H9 (cell line): ENCODE measurements around the gene IGSF3. TPM values are rescaled to one million over a fixed set of nuclear protein-coding genes. Genes with fewer than 3 reads are reported as not detected.

Experiments
- DNase-seq: peaks from one replicate; pipeline ENCODE4 v3.0.0-alpha.2; 2017
- H2AFZ ChIP-seq: one replicate; pipeline ENCODE4 v1.6.1; 2013; ENCODE audit warnings: mild to moderate bottlenecking, low read length, control low read depth, moderate library complexity
- H2AK5ac ChIP-seq: 2 replicates; pipeline ENCODE4 v1.6.1; 2013; ENCODE audit warnings: low read length, control low read depth, mixed read lengths; ENCODE audit not compliant: insufficient read length
- H2BK120ac ChIP-seq: one replicate; pipeline ENCODE4 v1.6.1; 2013; ENCODE audit warnings: low read depth, mild to moderate bottlenecking, low read length, control low read depth, inconsistent platforms; ENCODE audit not compliant: poor library complexity, severe bottlenecking
- H2BK12ac ChIP-seq: 2 replicates; pipeline ENCODE4 v1.6.1; 2013; ENCODE audit warnings: low read length, control low read depth, mixed read lengths, low read depth; ENCODE audit not compliant: insufficient read length
- H2BK15ac ChIP-seq: 2 replicates; pipeline ENCODE4 v1.6.1; 2013; ENCODE audit warnings: low read depth, low read length, control low read depth
- H2BK20ac ChIP-seq: one replicate; pipeline ENCODE4 v1.6.1; 2013; ENCODE audit warnings: low read depth, mild to moderate bottlenecking, low read length, control low read depth, inconsistent platforms; ENCODE audit not compliant: poor library complexity, severe bottlenecking
- H2BK5ac ChIP-seq: 2 replicates; pipeline ENCODE4 v1.6.1; 2013; ENCODE audit warnings: low read length, control low read depth, mixed read lengths; ENCODE audit not compliant: insufficient read length
- H3K14ac ChIP-seq: 2 replicates; pipeline ENCODE4 v1.6.1; 2013; ENCODE audit warnings: low read length, control low read depth; ENCODE audit not compliant: insufficient read depth
- H3K18ac ChIP-seq: 2 replicates; pipeline ENCODE4 v1.6.1; 2013; ENCODE audit warnings: low read depth, mild to moderate bottlenecking, mixed read lengths, low read length, control low read depth; ENCODE audit not compliant: insufficient read length
- H3K23ac ChIP-seq: 2 replicates; pipeline ENCODE4 v1.6.1; 2013; ENCODE audit warnings: low read length, control low read depth, mixed read lengths, low read depth; ENCODE audit not compliant: insufficient read length
- H3K23me2 ChIP-seq: 2 replicates; pipeline ENCODE4 v1.6.1; 2013; ENCODE audit warnings: low read depth, mild to moderate bottlenecking, mixed read lengths, low read length, control low read depth; ENCODE audit not compliant: insufficient read length, poor library complexity, severe bottlenecking
- H3K27ac ChIP-seq: 2 replicates; pipeline ENCODE4 v1.5.1; 2013; ENCODE audit warnings: low read length, control low read depth, mixed read lengths, low read depth; ENCODE audit not compliant: insufficient read length
- H3K27me3 ChIP-seq: 2 replicates; pipeline ENCODE4 v1.6.1; 2013; ENCODE audit warnings: low read length, control low read depth, inconsistent platforms; ENCODE audit not compliant: insufficient read depth
- H3K4ac ChIP-seq: 2 replicates; pipeline ENCODE4 v1.6.1; 2013; ENCODE audit warnings: low read depth, mild to moderate bottlenecking, control low read depth, inconsistent platforms, low read length, moderate library complexity
- H3K4me1 ChIP-seq: 2 replicates; pipeline ENCODE4 v1.6.1; 2013; ENCODE audit warnings: low read length, control low read depth, inconsistent platforms; ENCODE audit not compliant: insufficient read depth
- H3K4me2 ChIP-seq: 2 replicates; pipeline ENCODE4 v1.6.1; 2013; ENCODE audit warnings: low read length, control low read depth, mixed read lengths; ENCODE audit not compliant: insufficient read length, insufficient read depth
- H3K56ac ChIP-seq: 2 replicates; pipeline ENCODE4 v1.6.1; 2013; ENCODE audit warnings: low read depth, mild to moderate bottlenecking, mixed read lengths, low read length, control low read depth; ENCODE audit not compliant: insufficient read length
- H3K79me1 ChIP-seq: 2 replicates; pipeline ENCODE4 v1.6.1; 2013; ENCODE audit warnings: low read depth, mild to moderate bottlenecking, moderate library complexity, low read length, control low read depth, inconsistent platforms; ENCODE audit not compliant: insufficient read depth, poor library complexity, severe bottlenecking
- H3K79me2 ChIP-seq: 2 replicates; pipeline ENCODE4 v1.6.1; 2013; ENCODE audit warnings: low read length, control low read depth, inconsistent platforms; ENCODE audit not compliant: insufficient read depth
- H3K9ac ChIP-seq: 2 replicates; pipeline ENCODE4 v1.6.1; 2013; ENCODE audit warnings: low read length, control low read depth, mixed read lengths; ENCODE audit not compliant: insufficient read length; ENCODE audit errors: extremely low read depth
- H3K9me3 ChIP-seq: one replicate; pipeline ENCODE4 v1.6.1; 2013; ENCODE audit warnings: low read depth, low read length, inconsistent platforms; ENCODE audit not compliant: control insufficient read depth
- H3T11ph ChIP-seq: one replicate; pipeline ENCODE4 v1.6.1; 2013; ENCODE audit warnings: mild to moderate bottlenecking, low read length, control low read depth, inconsistent platforms
- H4K20me1 ChIP-seq: one replicate; pipeline ENCODE4 v1.6.1; 2013; ENCODE audit not compliant: control insufficient read depth, insufficient read length, insufficient read depth
- H4K5ac ChIP-seq: 2 replicates; pipeline ENCODE4 v1.6.1; 2013; ENCODE audit warnings: low read depth, mild to moderate bottlenecking, mixed read lengths, low read length, control low read depth; ENCODE audit not compliant: insufficient read length
- H4K8ac ChIP-seq: replicated peaks from 2 replicates; pipeline ENCODE4 v1.6.1; 2013; ENCODE audit warnings: low read length, control low read depth, mixed read lengths, low read depth; ENCODE audit not compliant: insufficient read length
- H4K91ac ChIP-seq: 2 replicates; pipeline ENCODE4 v1.6.1; 2013; ENCODE audit warnings: low read depth, mild to moderate bottlenecking, moderate library complexity, mixed read lengths, low read length, control low read depth; ENCODE audit not compliant: insufficient read length
- H3K27ac Mint-ChIP-seq, 3 experiments: 2 replicates in 2 of 3; 3 replicates in 1 of 3; pipeline ENCODE4 v1.8.0; 2020 to 2021; ENCODE audit warnings: mixed read lengths in 3 of 3, mild to moderate bottlenecking in 1 of 3, moderate library complexity in 1 of 3
- H3K27me3 Mint-ChIP-seq: 2 replicates; pipeline ENCODE4 v1.8.0; 2021; ENCODE audit warnings: low read depth, mild to moderate bottlenecking, moderate library complexity, mixed read lengths
- H3K36me3 Mint-ChIP-seq, 3 experiments: 2 replicates in 2 of 3; 3 replicates in 1 of 3; pipeline ENCODE4 v1.8.0; 2020 to 2021; ENCODE audit warnings: low read depth in 3 of 3, mixed read lengths in 3 of 3; ENCODE audit not compliant: insufficient read depth in 1 of 3
- H3K4me1 Mint-ChIP-seq, 2 experiments: 2 replicates each; pipeline ENCODE4 v1.8.0; 2020; ENCODE audit warnings: mixed read lengths in 2 of 2
- H3K4me3 Mint-ChIP-seq, 2 experiments: 2 replicates in 1 of 2; 3 replicates in 1 of 2; pipeline ENCODE4 v1.8.0; 2020 to 2021; ENCODE audit warnings: mild to moderate bottlenecking in 2 of 2, mixed read lengths in 2 of 2, moderate library complexity in 1 of 2
- H3K9me3 Mint-ChIP-seq, 2 experiments: 2 replicates in 1 of 2; 3 replicates in 1 of 2; pipeline ENCODE4 v1.8.0; 2020; ENCODE audit warnings: mild to moderate bottlenecking in 2 of 2, mixed read lengths in 2 of 2, moderate library complexity in 1 of 2
- WGBS: extraction: QIAGEN DNeasy Blood & Tissue Kit; methylation state at CpG from one replicate; pipeline ENCODE4 v1.1.7; 2013; ENCODE audit warnings: missing lambda C conversion rate, low lambda C conversion rate, mixed read lengths; ENCODE audit not compliant: insufficient read length; ENCODE audit errors: extremely low coverage; 5-methylcytosine and 5-hydroxymethylcytosine counted together
- total RNA-seq: library from RNA; stranded (reverse); gene quantifications from 2 replicates; pipeline ENCODE4 v1.2.1, GENCODE V29; 2021
- TF ChIP-seq, protein P1 (sequence below): fragments of 200-600 bp; sonication (generic); conservative IDR thresholded peaks from 3 replicates; pipeline ENCODE4 v1.8.0; 2021; ENCODE audit warnings: antibody characterized with exemption, mild to moderate bottlenecking

The IGSF3 gene
- total RNA-seq, 1 experiment from 2014 or later: 19.1 TPM

DNA sequence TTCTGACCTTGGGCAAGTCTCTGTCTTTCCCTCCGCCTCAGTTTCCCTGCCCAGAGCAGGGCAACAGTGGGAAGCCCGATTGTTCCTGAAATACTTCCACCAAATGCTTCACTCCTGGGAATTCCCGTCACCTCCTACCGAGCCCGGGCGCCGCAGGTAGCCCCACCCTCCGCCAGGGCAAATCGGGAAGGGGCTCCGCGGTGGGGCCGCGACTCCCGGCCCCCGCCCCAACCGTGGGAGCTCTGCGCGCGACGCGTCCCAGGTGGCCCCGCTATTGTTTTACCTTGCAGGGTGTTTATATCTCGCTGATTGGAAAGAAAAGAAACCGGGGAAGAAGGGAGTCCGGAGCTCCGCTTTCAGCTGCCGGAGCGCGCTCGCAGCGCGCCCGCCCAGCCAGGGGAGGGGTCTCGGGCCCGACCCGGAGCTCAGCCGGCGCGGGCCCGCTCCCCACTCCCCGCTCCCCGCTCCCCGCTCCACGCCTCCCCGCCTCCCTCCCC, 407 bp downstream of the IGSF3 start:
- no peak overlapping the region for H3K27ac ChIP-seq
- H3K4me1 ChIP-seq: no peaks in the 10 kb centered on the region
- H3K4me2 ChIP-seq: peak overlapping the region; percentile 98
- no CpG with 5 or more reads among the region's 45 CpGs for WGBS
- H3K18ac ChIP-seq: no peak overlapping the region
- no peak overlapping the region for H2BK20ac ChIP-seq
- H3K14ac ChIP-seq: no peak overlapping the region
- Mint-ChIP-seq H3K27me3 (peaks cover 36% of the 10 kb centered on the region), H3K4me3 (peak overlapping the region; percentile 77 to 87), H3K9me3 (no peaks in the 10 kb centered on the region), H3K36me3 (peaks cover 3 to 8% (median 5%) of the 10 kb centered on the region in 3 experiments; a peak in 5 of 7 replicates), H3K4me1 (peaks cover 29 to 33% of the 10 kb centered on the region in 2 experiments), H3K27ac (no peak overlapping the region)
- H3K23ac ChIP-seq: no peak overlapping the region
- 0 out of 2 replicates have a peak, but pooled peaks cover 1% of the 10 kb centered on the region for H3K79me2 ChIP-seq
- H4K5ac ChIP-seq: no peak overlapping the region
- H3K23me2 ChIP-seq: peaks cover 11% of the 10 kb centered on the region
- H3K4ac ChIP-seq: no peak overlapping the region
- peak overlapping the region; percentile 39 for H3K9ac ChIP-seq
- no peak overlapping the region for H2BK15ac ChIP-seq
- no peaks in the 10 kb centered on the region for H3K79me1 ChIP-seq
- no peak overlapping the region for H2BK120ac ChIP-seq
- no peak overlapping the region for H3K56ac ChIP-seq
- no peak overlapping the region for H2AK5ac ChIP-seq
- no peaks in the 10 kb centered on the region; the same call in 1 of the 2 replicates for H3K27me3 ChIP-seq
- H4K20me1 ChIP-seq: no peaks in the 10 kb centered on the region
- no peak overlapping the region for H2AFZ ChIP-seq
- no peak overlapping the region for H4K8ac ChIP-seq
- H2BK12ac ChIP-seq: no peak overlapping the region
- TF ChIP-seq, protein P1, sequence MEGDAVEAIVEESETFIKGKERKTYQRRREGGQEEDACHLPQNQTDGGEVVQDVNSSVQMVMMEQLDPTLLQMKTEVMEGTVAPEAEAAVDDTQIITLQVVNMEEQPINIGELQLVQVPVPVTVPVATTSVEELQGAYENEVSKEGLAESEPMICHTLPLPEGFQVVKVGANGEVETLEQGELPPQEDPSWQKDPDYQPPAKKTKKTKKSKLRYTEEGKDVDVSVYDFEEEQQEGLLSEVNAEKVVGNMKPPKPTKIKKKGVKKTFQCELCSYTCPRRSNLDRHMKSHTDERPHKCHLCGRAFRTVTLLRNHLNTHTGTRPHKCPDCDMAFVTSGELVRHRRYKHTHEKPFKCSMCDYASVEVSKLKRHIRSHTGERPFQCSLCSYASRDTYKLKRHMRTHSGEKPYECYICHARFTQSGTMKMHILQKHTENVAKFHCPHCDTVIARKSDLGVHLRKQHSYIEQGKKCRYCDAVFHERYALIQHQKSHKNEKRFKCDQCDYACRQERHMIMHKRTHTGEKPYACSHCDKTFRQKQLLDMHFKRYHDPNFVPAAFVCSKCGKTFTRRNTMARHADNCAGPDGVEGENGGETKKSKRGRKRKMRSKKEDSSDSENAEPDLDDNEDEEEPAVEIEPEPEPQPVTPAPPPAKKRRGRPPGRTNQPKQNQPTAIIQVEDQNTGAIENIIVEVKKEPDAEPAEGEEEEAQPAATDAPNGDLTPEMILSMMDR: no peak
- DNase-seq: no peak
- no peak overlapping the region for H3T11ph ChIP-seq
- H4K91ac ChIP-seq: no peak overlapping the region
- no peaks in the 10 kb centered on the region for H3K9me3 ChIP-seq
- no peak overlapping the region for H2BK5ac ChIP-seq
